Measurements from ENCODE around the gene TNFRSF18. TPM values are rescaled to one million over a fixed set of nuclear protein-coding genes. Genes with fewer than 3 reads are reported as not detected.

Gene TNFRSF18
- polyA plus RNA-seq, 1 experiment, result 0.40 TPM

DNA sequence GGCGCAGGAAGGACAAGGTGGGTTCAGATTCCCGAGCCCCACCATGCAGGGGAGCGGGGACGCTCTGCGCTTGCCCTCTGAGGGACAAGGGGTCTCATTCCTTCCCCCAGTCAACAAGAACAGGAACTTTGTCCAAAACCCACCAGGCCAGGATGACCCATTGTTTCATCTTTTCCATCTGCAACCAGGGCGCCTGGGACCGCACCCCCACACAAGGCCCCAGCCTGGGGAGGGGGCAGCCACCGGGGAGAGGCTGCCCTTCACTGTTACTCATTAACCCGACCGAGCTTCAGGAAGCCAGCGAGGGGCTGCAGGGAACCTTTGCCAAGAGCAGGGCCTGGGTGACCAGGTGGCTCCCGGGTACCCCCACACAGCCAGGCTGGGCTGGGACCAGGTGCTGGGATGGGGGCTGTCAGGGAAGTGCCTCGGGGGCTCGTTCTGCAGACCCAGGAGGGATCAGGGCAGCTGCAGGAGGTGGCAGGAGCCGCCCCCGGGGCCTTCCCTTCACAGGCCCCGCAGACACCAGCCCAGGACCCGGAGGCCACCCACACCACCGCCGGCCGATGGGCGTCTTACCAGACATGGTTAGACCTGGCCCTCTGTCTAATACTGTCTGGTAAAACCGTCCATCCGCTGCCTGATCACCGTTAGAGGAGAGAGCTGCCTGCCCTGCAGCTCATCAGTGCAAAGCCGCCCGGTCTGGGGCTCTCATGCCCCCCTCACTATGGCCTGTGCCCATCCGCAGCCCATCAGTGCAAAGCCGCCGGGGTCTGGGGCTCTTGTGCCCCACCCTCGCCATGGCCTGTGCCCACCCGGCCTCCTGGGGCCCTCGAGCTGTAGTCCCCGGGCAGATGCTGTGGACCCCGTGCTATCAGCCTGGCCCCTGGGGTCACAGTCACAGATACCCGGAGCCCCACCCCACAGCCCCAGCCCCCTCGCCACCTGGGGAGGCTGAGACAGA lies 37.7 kb downstream of the TNFRSF18 start:
- ChIA-PET CTCF (interaction anchor here (1.0 to 1.5 kb wide), 2 partner anchors 46 to 73 kb away, joined by 3 read pairs; no protein-coding TSS in a partner anchor), POLR2A (no interaction called here)
- no peak for DNase-seq (ENCODE audit: low read depth)
- peaks cover 14% of the 10 kb centered on the region for H3K27me3 ChIP-seq (ENCODE audit: control insufficient read depth, insufficient read depth, low read length)
- H3K36me3 ChIP-seq (ENCODE audit: control insufficient read depth, insufficient read depth, low read length), result no peaks in the 10 kb centered on the region
- no peak overlapping the region for H3K4me3 ChIP-seq (ENCODE audit: low read depth, low read length)
- TF ChIP-seq, protein P1, sequence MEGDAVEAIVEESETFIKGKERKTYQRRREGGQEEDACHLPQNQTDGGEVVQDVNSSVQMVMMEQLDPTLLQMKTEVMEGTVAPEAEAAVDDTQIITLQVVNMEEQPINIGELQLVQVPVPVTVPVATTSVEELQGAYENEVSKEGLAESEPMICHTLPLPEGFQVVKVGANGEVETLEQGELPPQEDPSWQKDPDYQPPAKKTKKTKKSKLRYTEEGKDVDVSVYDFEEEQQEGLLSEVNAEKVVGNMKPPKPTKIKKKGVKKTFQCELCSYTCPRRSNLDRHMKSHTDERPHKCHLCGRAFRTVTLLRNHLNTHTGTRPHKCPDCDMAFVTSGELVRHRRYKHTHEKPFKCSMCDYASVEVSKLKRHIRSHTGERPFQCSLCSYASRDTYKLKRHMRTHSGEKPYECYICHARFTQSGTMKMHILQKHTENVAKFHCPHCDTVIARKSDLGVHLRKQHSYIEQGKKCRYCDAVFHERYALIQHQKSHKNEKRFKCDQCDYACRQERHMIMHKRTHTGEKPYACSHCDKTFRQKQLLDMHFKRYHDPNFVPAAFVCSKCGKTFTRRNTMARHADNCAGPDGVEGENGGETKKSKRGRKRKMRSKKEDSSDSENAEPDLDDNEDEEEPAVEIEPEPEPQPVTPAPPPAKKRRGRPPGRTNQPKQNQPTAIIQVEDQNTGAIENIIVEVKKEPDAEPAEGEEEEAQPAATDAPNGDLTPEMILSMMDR (IDR thresholded peaks at IDR 0.05; ENCODE audit: insufficient read depth, low read depth, low read length), result no peak

DNA sequence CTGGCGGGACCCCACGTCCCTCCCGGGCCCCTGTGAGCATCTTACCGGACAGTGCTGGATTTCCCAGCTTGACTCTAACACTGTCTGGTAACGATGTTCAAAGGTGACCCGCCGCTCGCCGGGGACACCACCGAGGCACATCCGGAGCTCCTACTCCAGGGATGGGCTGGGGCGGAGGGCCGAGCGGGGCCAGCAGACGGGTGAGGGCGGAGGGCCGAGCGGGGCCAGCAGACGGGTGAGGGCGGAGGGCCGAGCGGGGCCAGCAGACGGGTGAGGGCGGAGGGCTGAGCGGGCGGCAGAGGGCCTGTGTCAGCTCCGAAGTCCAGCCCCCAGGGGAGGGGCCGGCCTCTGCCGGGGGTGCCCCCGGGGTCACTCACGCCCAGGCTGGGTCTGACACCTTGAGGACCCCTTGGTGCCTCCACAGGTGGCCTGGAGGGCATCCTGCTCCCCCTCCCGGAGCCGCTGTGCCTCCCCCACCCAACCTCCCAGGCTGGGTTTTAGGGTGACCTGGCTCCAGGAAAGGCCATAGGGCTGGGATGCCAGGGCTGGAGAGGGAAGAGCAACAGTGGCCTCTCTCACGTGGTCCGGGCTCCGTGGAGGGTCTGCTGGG lies 38.4 kb downstream of the TNFRSF18 start:
- TF ChIP-seq, protein P1 (IDR thresholded peaks at IDR 0.05; ENCODE audit: insufficient read depth, low read depth, low read length), result no peak
- H3K27me3 ChIP-seq (ENCODE audit: control insufficient read depth, insufficient read depth, low read length), result peaks cover 10% of the 10 kb centered on the region
- CTCF ChIA-PET, result no interaction called here

DNA sequence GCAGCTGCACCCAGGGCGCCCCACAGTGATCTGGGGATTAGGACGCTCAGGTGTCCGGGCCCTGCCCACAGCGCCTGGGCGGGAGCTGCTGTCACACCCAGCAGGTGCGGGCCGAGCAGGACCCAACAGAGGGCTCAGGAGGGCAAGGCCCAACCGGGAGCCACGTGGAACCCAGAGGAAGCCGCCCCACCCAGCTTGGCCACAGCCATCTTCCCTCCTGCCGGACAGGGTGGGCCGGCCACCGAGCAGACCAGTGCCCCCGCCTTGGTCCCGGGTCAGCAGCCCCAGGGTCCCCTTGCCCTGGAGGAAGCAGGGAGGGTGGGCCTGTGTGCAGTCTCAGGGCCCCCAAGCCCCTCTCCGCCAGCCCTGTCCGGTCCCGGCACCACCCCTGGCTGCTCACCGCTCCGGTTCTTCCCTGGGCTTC lies 39.0 kb downstream of the TNFRSF18 start:
- TF ChIP-seq, protein P1 (IDR thresholded peaks at IDR 0.05; ENCODE audit: insufficient read depth, low read depth, low read length), result no peak
- peaks cover 9% of the 10 kb centered on the region for H3K27me3 ChIP-seq (ENCODE audit: control insufficient read depth, insufficient read depth, low read length)
- ChIA-PET POLR2A (no interaction called here), CTCF (no interaction called here)
- no peak overlapping the region for H3K4me3 ChIP-seq (ENCODE audit: low read depth, low read length)
- no peak for DNase-seq (ENCODE audit: low read depth)
- no peaks in the 10 kb centered on the region for H3K36me3 ChIP-seq (ENCODE audit: control insufficient read depth, insufficient read depth, low read length)

More for the DNA sequence above, 38.4 kb downstream of the TNFRSF18 start:
- POLR2A ChIA-PET, result no interaction called here
- Histone ChIP-seq H3K36me3 (ENCODE audit: control insufficient read depth, insufficient read depth, low read length) (no peaks in the 10 kb centered on the region), H3K4me3 (ENCODE audit: low read depth, low read length) (no peak overlapping the region)
- no peak for DNase-seq (ENCODE audit: low read depth)

DNA sequence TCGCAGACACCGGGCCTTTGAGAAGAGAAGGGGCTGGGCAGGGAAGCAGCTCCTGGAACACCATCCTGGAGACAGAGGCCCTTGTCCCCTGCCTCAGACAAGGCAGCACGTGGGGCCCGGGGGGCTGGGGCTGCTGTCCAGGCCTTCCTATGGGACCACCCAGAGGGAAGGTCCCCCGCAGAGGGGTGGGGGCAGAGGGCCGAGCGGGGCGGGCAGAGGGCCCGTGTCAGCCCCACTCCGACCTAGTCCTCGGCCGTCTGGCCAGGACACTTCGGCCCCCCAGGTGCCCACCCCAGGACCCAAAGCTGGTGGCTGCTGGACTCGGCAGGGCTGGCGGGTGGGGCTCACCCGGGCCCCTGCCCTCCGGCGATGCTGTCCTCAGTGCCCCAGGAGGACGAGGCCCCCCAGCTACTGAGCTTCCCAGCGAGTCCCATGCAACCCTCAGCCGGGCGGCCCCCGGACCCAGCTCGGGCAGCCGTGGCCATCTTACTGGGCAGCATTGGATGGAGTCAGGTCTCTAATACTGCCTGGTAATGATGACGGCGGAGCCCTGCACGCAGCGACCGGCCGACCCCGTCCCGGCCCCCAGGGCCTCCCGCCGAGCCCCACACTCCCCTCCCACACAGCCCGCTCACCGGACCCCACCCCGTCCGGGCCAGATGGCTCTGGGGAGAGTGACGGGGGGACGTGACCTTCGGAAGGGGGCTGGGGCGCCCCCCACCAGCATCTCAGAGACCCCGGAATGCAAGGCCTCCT lies 39.6 kb downstream of the TNFRSF18 start:
- H3K27me3 ChIP-seq (ENCODE audit: control insufficient read depth, insufficient read depth, low read length), result peaks cover 5% of the 10 kb centered on the region
- ChIA-PET CTCF (no interaction called here), POLR2A (no interaction called here)
- no peaks in the 10 kb centered on the region for H3K36me3 ChIP-seq (ENCODE audit: control insufficient read depth, insufficient read depth, low read length)
- no peak for DNase-seq (ENCODE audit: low read depth)
- H3K4me3 ChIP-seq (ENCODE audit: low read depth, low read length), result no peak overlapping the region
- TF ChIP-seq, protein P1 (IDR thresholded peaks at IDR 0.05; ENCODE audit: insufficient read depth, low read depth, low read length), result no peak
